Fibroblast of mammary gland (primary cell): ENCODE data around the gene PHACTR1.
"Not testable (repeated sequence)": the region's sequence is repeated elsewhere in the genome, so short reads cannot be mapped to it uniquely, and the experiment has no call there.

Experiments
- DNase-seq: peaks from one replicate; pipeline ENCODE4 v3.0.0-alpha.2; 2010; ENCODE audit warnings: low read depth
- H3K4me3 ChIP-seq: 2 replicates; pipeline ENCODE4 v1.5.1; 2011; ENCODE audit warnings: low read depth, mild to moderate bottlenecking, low read length, moderate library complexity; ENCODE audit not compliant: control insufficient read depth
- CTCF ChIP-seq: conservative IDR thresholded peaks from 2 replicates; pipeline ENCODE4 v1.5.1; 2011; ENCODE audit warnings: low read depth, low read length, inconsistent platforms; ENCODE audit not compliant: control insufficient read depth, insufficient read depth

PHACTR1 gene

GRCh38 chr6:13318821-13319220 is 602.3 kb downstream of the PHACTR1 start:
- no peak for DNase-seq
- H3K4me3 ChIP-seq, result no peak overlapping the region
- no peak for TF ChIP-seq CTCF

- H3K4me3 ChIP-seq, result no peak overlapping the region
- TF ChIP-seq CTCF, result no peak
- DNase-seq, result no peak
Measured at GRCh38 chr6:13319891-13320564, 603.5 kb downstream of the PHACTR1 start.

GRCh38 chr6:13326031-13326586 is 609.5 kb downstream of the PHACTR1 start:
- DNase-seq, H3K4me3 ChIP-seq: not testable (repeated sequence)

GRCh38 chr6:13327691-13328075 is 611.1 kb downstream of the PHACTR1 start:
- peak overlapping the region; percentile 96 for H3K4me3 ChIP-seq
- no peak for DNase-seq
- no peak for TF ChIP-seq CTCF

- no peak for TF ChIP-seq CTCF
- peak within 1 kb of the TSS; percentile 96 for H3K4me3 ChIP-seq
Measured at GRCh38 chr6:13328076-13328874, 611.7 kb downstream of the PHACTR1 start, which contains the start of gene TBC1D7. Gene TBC1D7, minus strand, starts transcription at chr6:13328537. Its CDS starts 1,639 bp downstream, at chr6:13326898.

GRCh38 chr6:13328875-13329183 is 612.3 kb downstream of the PHACTR1 start:
- TF ChIP-seq CTCF, result no peak
- peak overlapping the region; percentile 96 for H3K4me3 ChIP-seq
- DNase-seq, result no peak

More at GRCh38 chr6:13328076-13328874, 611.7 kb downstream of the PHACTR1 start, which contains the start of gene TBC1D7:
- peak; percentile 85 for DNase-seq

GRCh38 chr6:13331516-13332348 is 615.2 kb downstream of the PHACTR1 start:
- TF ChIP-seq CTCF, result peak; percentile 57
- DNase-seq, result peak; percentile 44
- H3K4me3 ChIP-seq, result no peak overlapping the region
